ENCODE data around the gene NPAS1.
A peak's percentile ranks its signal among the peaks of the same experiment; 100 is the strongest.

Gene NPAS1

GRCh38 chr19:47019431-47020041 is at the start of gene NPAS1:
TSS of gene NPAS1 (plus strand) at chr19:47019837. CDS start at chr19:47021048, 1,211 bp downstream.
- no peak for DNase-seq

- DNase-seq: no peak
Measured at GRCh38 chr19:46970815-46971214, 48.8 kb upstream of the NPAS1 start.

- DNase-seq: no peak
Measured at GRCh38 chr19:46972311-46972710, 47.3 kb upstream of the NPAS1 start.

GRCh38 chr19:46974181-46974580 is 45.5 kb upstream of the NPAS1 start:
- no peak for DNase-seq

GRCh38 chr19:46975011-46975924 is 44.4 kb upstream of the NPAS1 start:
- DNase-seq: no peak

GRCh38 chr19:46975925-46976782 is 43.5 kb upstream of the NPAS1 start:
- DNase-seq: no peak

GRCh38 chr19:46976845-46977320 is 42.8 kb upstream of the NPAS1 start:
- no peak for DNase-seq

GRCh38 chr19:46977548-46977947 is 42.1 kb upstream of the NPAS1 start:
- DNase-seq: no peak

- DNase-seq: no peak
Measured at GRCh38 chr19:46978171-46978869, 41.3 kb upstream of the NPAS1 start.

GRCh38 chr19:46979126-46980105 is 40.2 kb upstream of the NPAS1 start:
- DNase-seq: no peak

- no peak for DNase-seq
Measured at GRCh38 chr19:46980761-46981160, 38.9 kb upstream of the NPAS1 start.

- no peak for DNase-seq
Measured at GRCh38 chr19:46981286-46981945, 38.2 kb upstream of the NPAS1 start.

- DNase-seq: no peak
Measured at GRCh38 chr19:46983097-46983496, 36.5 kb upstream of the NPAS1 start.

GRCh38 chr19:46984077-46985010 is 35.3 kb upstream of the NPAS1 start:
- no peak for DNase-seq

- DNase-seq: no peak
Measured at GRCh38 chr19:46985542-46986415, 33.9 kb upstream of the NPAS1 start.

GRCh38 chr19:46988614-46989230 is 30.9 kb upstream of the NPAS1 start:
- DNase-seq: no peak

GRCh38 chr19:46990991-46991676 is 28.5 kb upstream of the NPAS1 start:
- peak; percentile 79 for DNase-seq

All from stimulated activated CD4-positive, alpha-beta T cell treated with anti-CD3 and anti-CD28 coated beads, Interleukin-15, amount 100 ng/mL, for 24 hours (primary cell).